Dendritic cell treated with granulocyte-macrophage colony-stimulating factor and Interleukin-4, amounts not matched to agents 40 ng/mL and 50 ng/mL, for 4 days (primary cell): ENCODE results near the gene RPAP3.

Experiments used
- H3K27ac Mint-ChIP-seq: one replicate; pipeline ENCODE4 v1.8.0; 2022; ENCODE audit warnings: mild to moderate bottlenecking, mixed read lengths
- H3K27me3 Mint-ChIP-seq: one replicate; pipeline ENCODE4 v1.8.0; 2022; ENCODE audit warnings: mild to moderate bottlenecking, mixed read lengths
- H3K36me3 Mint-ChIP-seq: one replicate; pipeline ENCODE4 v1.8.0; 2022; ENCODE audit warnings: low read depth, mixed read lengths
- H3K4me1 Mint-ChIP-seq: one replicate; pipeline ENCODE4 v1.8.0; 2022; ENCODE audit warnings: low read depth, mixed read lengths
- H3K4me3 Mint-ChIP-seq: one replicate; pipeline ENCODE4 v1.8.0; 2022; ENCODE audit warnings: mild to moderate bottlenecking, moderate library complexity, mixed read lengths
- H3K9me3 Mint-ChIP-seq: one replicate; pipeline ENCODE4 v1.8.0; 2022; ENCODE audit warnings: mixed read lengths
- intact Hi-C: fragments of 100-400 bp; cut with micrococcal nuclease; formaldehyde crosslinking; loops from one replicate; pipeline ENCODE4 v1.15.0; 2022

RPAP3 gene

DNA sequence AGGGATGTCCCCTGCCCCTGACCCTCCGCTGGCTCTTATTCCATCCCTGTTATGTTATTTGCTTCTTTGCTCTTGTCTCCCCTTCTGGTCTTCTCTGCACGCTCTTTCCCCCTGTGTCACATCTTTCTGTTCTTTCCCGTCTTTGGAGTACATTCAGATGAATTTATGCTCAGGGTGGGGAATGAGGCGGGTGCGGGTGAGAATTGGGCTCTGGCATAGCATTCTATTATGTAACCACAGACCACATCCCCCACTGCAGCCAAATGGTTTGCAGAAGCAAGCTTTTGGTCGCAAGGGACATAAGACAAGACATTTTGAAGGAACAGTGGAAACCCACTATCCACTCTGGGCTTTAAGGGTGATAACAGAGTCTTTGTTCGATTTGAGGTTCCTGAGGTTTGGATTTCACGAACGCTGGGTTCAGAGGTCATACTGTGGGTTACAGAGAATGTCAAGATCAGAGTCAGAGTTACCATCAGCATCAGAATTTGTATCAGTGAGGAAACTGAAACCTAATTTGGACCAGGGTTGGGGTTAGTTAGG lies 15.7 kb upstream of the RPAP3 start:
- H3K27ac Mint-ChIP-seq = no peak overlapping the region
- H3K36me3 Mint-ChIP-seq = peaks cover 56% of the 10 kb centered on the region
- no peaks in the 10 kb centered on the region for H3K9me3 Mint-ChIP-seq
- intact Hi-C loops = no loop called here
- peaks cover 9% of the 10 kb centered on the region for H3K27me3 Mint-ChIP-seq
- peaks cover 30% of the 10 kb centered on the region for H3K4me1 Mint-ChIP-seq
- no peak overlapping the region for H3K4me3 Mint-ChIP-seq

- intact Hi-C loops = loop anchor here (10.0 kb wide), 1 partner anchor 226 kb away; no protein-coding TSS in a partner anchor
- Mint-ChIP-seq H3K36me3 (peaks cover 42% of the 10 kb centered on the region), H3K9me3 (no peaks in the 10 kb centered on the region), H3K4me3 (no peak overlapping the region), H3K27me3 (peaks cover 9% of the 10 kb centered on the region), H3K27ac (no peak overlapping the region), H3K4me1 (peaks cover 56% of the 10 kb centered on the region)
Measured at GRCh38 chr12:47718531-47718930, 12.7 kb upstream of the RPAP3 start.

DNA sequence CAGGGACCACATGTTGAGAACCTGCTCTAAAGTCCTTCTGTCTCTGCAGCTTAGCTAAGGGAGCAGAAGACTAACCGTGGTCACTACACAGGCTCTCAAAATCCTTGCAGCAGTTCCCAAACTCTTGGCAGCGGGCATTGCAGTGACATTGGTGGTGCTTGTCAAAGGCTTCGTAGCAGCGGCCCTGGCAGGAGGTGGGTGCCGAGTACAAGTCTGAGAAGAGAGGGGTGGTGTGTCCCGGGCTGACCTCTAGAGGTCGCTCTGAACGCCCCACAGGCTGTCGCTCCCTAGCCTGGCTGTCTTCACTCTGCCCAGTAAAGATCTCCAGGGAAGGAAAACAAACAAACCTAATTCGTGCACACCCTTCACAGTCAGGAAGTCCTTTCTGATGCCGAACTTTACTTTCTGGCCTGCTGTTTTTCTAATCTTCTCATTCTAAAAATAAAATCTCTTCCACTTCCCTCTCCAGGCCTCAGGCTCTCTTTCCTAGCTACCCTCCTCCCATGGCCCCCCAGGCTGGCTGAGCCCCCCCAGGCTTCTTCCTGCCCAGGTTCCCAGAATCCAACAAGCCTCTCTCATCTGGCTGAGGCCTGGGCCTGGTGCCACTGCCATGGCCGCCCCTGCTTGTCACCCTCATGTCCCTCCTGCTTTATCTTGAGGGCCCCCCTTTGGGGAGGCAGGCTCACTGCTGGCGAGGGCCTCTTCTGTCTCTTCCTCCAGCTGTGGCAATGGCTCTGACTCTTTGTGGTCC lies 11.8 kb upstream of the RPAP3 start:
- Mint-ChIP-seq H3K27ac (peak overlapping the region; percentile 83), H3K4me3 (no peak overlapping the region)
- intact Hi-C loops = loop anchor here (10.0 kb wide), 1 partner anchor 227 kb away; no protein-coding TSS in a partner anchor

GRCh38 chr12:47717046-47717442 lies 11.2 kb upstream of the RPAP3 start:
- Mint-ChIP-seq H3K27me3 (peaks cover 9% of the 10 kb centered on the region), H3K4me1 (peaks cover 70% of the 10 kb centered on the region), H3K36me3 (peaks cover 30% of the 10 kb centered on the region), H3K9me3 (no peaks in the 10 kb centered on the region), H3K4me3 (no peak overlapping the region), H3K27ac (no peak overlapping the region)
- intact Hi-C loops = loop anchor here (10.0 kb wide), 1 partner anchor 228 kb away; no protein-coding TSS in a partner anchor

More for the DNA sequence above, 11.8 kb upstream of the RPAP3 start:
- Mint-ChIP-seq H3K27me3 (peaks cover 9% of the 10 kb centered on the region), H3K4me1 (peaks cover 65% of the 10 kb centered on the region), H3K9me3 (no peaks in the 10 kb centered on the region), H3K36me3 (peaks cover 35% of the 10 kb centered on the region)

GRCh38 chr12:47715877-47716548 lies 10.2 kb upstream of the RPAP3 start:
- intact Hi-C loops = loop anchor here (1.0 to 10.0 kb wide), 4 partner anchors 51 to 229 kb away; no protein-coding TSS in a partner anchor
- peaks cover 4% of the 10 kb centered on the region for H3K27me3 Mint-ChIP-seq
- no peak overlapping the region for H3K4me3 Mint-ChIP-seq
- no peaks in the 10 kb centered on the region for H3K9me3 Mint-ChIP-seq
- H3K4me1 Mint-ChIP-seq = peaks cover 74% of the 10 kb centered on the region
- H3K36me3 Mint-ChIP-seq = peaks cover 21% of the 10 kb centered on the region
- peak overlapping the region; percentile 68 for H3K27ac Mint-ChIP-seq

DNA sequence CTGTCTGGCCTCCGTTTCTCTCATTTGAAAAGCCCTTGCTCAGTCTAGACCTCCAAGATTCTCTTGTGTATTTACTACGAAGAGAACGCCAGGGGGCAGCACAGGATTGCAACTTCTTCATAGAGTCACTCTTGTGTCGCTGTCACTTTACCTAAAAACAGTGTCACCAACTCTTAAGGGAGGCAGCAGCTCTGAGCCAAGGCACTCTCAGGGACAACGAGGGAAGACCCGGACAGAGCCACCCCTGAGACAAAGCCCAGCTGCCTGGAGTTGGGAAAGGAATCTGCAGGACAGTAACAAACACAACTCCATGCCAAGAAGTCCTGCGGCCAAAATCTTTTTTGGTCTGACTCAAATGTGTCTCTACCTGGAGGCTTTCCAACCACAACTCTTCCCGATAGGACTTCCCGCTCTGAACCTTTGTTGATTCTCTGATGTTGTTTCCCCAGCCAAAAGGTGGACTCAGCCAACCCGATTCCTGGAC lies 9.6 kb upstream of the RPAP3 start:
- peaks cover 4% of the 10 kb centered on the region for H3K27me3 Mint-ChIP-seq
- H3K4me1 Mint-ChIP-seq = peaks cover 76% of the 10 kb centered on the region
- intact Hi-C loops = loop anchor here (1.0 to 10.0 kb wide), 4 partner anchors 52 to 229 kb away; no protein-coding TSS in a partner anchor
- H3K27ac Mint-ChIP-seq = peak overlapping the region; percentile 68
- H3K36me3 Mint-ChIP-seq = peaks cover 15% of the 10 kb centered on the region
- peak overlapping the region; percentile 26 for H3K4me3 Mint-ChIP-seq
- H3K9me3 Mint-ChIP-seq = no peaks in the 10 kb centered on the region

GRCh38 chr12:47714826-47715386 lies 9.1 kb upstream of the RPAP3 start:
- intact Hi-C loops = loop anchor here (1.0 to 10.0 kb wide), 5 partner anchors 52 to 230 kb away; partner anchors contain the start of gene VDR
- peaks cover 9% of the 10 kb centered on the region for H3K36me3 Mint-ChIP-seq
- H3K27ac Mint-ChIP-seq = peak overlapping the region; percentile 68
- H3K4me3 Mint-ChIP-seq = peak overlapping the region; percentile 26
- peaks cover 4% of the 10 kb centered on the region for H3K27me3 Mint-ChIP-seq
- peaks cover 82% of the 10 kb centered on the region for H3K4me1 Mint-ChIP-seq
- no peaks in the 10 kb centered on the region for H3K9me3 Mint-ChIP-seq

DNA sequence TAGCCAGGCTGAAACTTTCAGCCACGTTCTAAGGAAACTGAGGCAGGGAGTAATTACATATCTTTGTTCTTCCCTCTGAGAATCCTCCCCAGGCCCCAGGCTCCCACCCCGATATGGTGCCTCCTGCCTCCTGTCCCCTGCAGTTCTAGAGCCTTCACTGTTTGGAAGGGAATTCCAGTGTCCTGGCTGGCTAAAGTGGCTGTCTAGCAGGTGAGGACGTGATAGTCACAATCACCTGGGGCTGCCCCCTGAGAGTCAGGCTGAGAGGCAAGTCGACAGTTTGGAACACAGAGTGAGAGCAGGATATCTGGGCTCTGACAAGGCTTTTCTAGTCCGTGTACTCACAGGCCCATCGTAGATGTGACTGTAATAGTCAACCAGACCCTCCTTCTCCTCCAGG lies 6.3 kb upstream of the RPAP3 start:
- Mint-ChIP-seq H3K27ac (peak overlapping the region; percentile 68), H3K9me3 (no peaks in the 10 kb centered on the region), H3K27me3 (peaks cover 4% of the 10 kb centered on the region), H3K4me1 (peaks cover 96% of the 10 kb centered on the region), H3K36me3 (peaks cover 4% of the 10 kb centered on the region), H3K4me3 (no peak overlapping the region)
- intact Hi-C loops = loop anchor here (5.0 to 10.0 kb wide), 2 partner anchors 190 to 233 kb away; partner anchors contain the start of gene VDR

GRCh38 chr12:47711448-47711847 lies 5.6 kb upstream of the RPAP3 start:
- Mint-ChIP-seq H3K36me3 (peaks cover 7% of the 10 kb centered on the region), H3K27me3 (peaks cover 4% of the 10 kb centered on the region), H3K27ac (peak overlapping the region; percentile 74), H3K4me3 (no peak overlapping the region), H3K9me3 (no peaks in the 10 kb centered on the region), H3K4me1 (peaks cover 90% of the 10 kb centered on the region)
- intact Hi-C loops = loop anchor here (5.0 to 10.0 kb wide), 2 partner anchors 191 to 233 kb away; partner anchors contain the start of gene VDR

GRCh38 chr12:47710278-47710677 lies 4.4 kb upstream of the RPAP3 start:
- H3K4me1 Mint-ChIP-seq = peaks cover 78% of the 10 kb centered on the region
- no peaks in the 10 kb centered on the region for H3K9me3 Mint-ChIP-seq
- peaks cover 17% of the 10 kb centered on the region for H3K36me3 Mint-ChIP-seq
- H3K27me3 Mint-ChIP-seq = no peaks in the 10 kb centered on the region
- peak overlapping the region; percentile 74 for H3K27ac Mint-ChIP-seq
- no peak overlapping the region for H3K4me3 Mint-ChIP-seq
- intact Hi-C loops = loop anchor here (5.0 to 10.0 kb wide), 2 partner anchors 192 to 235 kb away; partner anchors contain the start of gene VDR

DNA sequence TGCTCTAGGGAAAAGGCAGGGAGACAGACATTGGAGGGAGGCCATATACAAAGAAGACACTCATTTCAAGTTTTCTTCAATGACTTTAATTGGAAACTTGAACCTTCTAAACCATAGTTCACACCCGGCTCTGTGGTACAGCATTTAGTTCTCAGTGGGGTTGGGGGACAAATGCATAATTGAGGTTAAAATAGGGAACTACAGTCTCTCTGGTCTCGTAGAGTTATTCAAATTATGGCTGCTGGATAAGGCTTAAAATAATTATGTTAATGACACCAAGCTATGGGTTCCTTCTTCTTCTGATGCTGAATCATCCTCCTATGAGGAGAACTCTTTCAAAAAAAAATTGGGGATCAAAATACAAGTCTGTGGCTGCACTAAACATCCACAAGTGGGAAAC lies 3.8 kb upstream of the RPAP3 start:
- Mint-ChIP-seq H3K27me3 (no peaks in the 10 kb centered on the region), H3K27ac (peak overlapping the region; percentile 74)

GRCh38 chr12:47709237-47709636 lies 3.4 kb upstream of the RPAP3 start:
- intact Hi-C loops = no loop called here
- peaks cover 77% of the 10 kb centered on the region for H3K4me1 Mint-ChIP-seq
- H3K36me3 Mint-ChIP-seq = peaks cover 17% of the 10 kb centered on the region
- no peak overlapping the region for H3K4me3 Mint-ChIP-seq
- H3K9me3 Mint-ChIP-seq = no peaks in the 10 kb centered on the region
- peak overlapping the region; percentile 74 for H3K27ac Mint-ChIP-seq
- no peaks in the 10 kb centered on the region for H3K27me3 Mint-ChIP-seq

More for the DNA sequence above, 3.8 kb upstream of the RPAP3 start:
- no peak overlapping the region for H3K4me3 Mint-ChIP-seq
- peaks cover 17% of the 10 kb centered on the region for H3K36me3 Mint-ChIP-seq
- intact Hi-C loops = loop anchor here (5.0 to 10.0 kb wide), 2 partner anchors 193 to 235 kb away; partner anchors contain the start of gene VDR
- peaks cover 78% of the 10 kb centered on the region for H3K4me1 Mint-ChIP-seq
- no peaks in the 10 kb centered on the region for H3K9me3 Mint-ChIP-seq

DNA sequence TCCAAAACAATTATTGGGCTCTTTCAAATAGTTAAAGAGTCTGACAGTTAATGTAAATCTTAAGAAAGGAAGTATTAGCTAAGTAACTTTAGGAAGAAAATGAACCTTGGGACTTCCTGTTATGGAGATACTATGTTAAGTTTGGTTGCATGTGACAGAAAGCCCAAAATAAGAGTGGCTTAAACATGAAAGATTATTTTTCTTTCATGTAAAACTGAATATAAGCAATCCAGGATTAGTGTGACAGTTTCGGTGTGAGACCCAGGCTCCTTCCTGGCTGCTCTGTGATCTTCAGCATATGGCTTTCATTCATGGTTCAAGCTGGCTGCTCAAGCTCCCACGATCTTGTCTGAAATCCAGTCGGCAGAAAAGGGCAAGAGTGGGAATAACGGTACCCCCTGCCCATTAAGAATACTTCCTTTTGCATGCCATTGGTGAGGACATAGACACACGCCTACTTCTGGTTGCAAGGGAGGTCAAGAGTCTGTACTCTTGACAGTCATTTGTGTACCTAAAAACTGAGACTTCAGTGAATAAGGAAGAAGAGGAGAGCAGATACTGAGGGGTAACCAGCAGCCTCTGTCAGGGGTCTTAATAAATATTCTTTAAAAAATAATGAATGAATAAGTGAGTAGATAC lies 2.2 kb upstream of the RPAP3 start:
- H3K4me3 Mint-ChIP-seq = peak overlapping the region; percentile 10
- intact Hi-C loops = no loop called here
- H3K27me3 Mint-ChIP-seq = no peaks in the 10 kb centered on the region
- H3K4me1 Mint-ChIP-seq = peaks cover 75% of the 10 kb centered on the region
- H3K9me3 Mint-ChIP-seq = no peaks in the 10 kb centered on the region
- peak overlapping the region; percentile 75 for H3K27ac Mint-ChIP-seq
- H3K36me3 Mint-ChIP-seq = peaks cover 28% of the 10 kb centered on the region
